ENCODE data around the gene GGTLC2.

- no peak for TF ChIP-seq POLR2A (IDR thresholded peaks at IDR 0.05; ENCODE audit: extremely low read depth, insufficient read length)
- TF ChIP-seq, protein P1, sequence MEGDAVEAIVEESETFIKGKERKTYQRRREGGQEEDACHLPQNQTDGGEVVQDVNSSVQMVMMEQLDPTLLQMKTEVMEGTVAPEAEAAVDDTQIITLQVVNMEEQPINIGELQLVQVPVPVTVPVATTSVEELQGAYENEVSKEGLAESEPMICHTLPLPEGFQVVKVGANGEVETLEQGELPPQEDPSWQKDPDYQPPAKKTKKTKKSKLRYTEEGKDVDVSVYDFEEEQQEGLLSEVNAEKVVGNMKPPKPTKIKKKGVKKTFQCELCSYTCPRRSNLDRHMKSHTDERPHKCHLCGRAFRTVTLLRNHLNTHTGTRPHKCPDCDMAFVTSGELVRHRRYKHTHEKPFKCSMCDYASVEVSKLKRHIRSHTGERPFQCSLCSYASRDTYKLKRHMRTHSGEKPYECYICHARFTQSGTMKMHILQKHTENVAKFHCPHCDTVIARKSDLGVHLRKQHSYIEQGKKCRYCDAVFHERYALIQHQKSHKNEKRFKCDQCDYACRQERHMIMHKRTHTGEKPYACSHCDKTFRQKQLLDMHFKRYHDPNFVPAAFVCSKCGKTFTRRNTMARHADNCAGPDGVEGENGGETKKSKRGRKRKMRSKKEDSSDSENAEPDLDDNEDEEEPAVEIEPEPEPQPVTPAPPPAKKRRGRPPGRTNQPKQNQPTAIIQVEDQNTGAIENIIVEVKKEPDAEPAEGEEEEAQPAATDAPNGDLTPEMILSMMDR (IDR thresholded peaks at IDR 0.05; ENCODE audit: low read depth, low read length): no peak
- no peak for TF ChIP-seq MAX (IDR thresholded peaks at IDR 0.05; ENCODE audit: low read depth, low read length)
Observed at GRCh38 chr22:22680396-22680795, 36.0 kb downstream of the GGTLC2 start.
